HEK293 (cell line): ENCODE data around the gene ANO2.

Source experiments
- CTCF ChIA-PET: fragments of 350-600 bp; formaldehyde crosslinking; extraction: SDS; loops from one replicate; lab custom pipeline; 2021; ENCODE audit warnings: antibody characterized with exemption; lab: Yijun Ruan, JAX
- POLR2A ChIA-PET: fragments of 300-600 bp; formaldehyde crosslinking; extraction: SDS; loops from one replicate; lab custom pipeline; 2020; ENCODE audit warnings: antibody characterized with exemption, inconsistent platforms; lab: Yijun Ruan, JAX
- H3K27ac ChIP-seq: fragments of 200-500 bp; sonication (Bioruptor generic); 2 replicates; pipeline ENCODE4 v1.5.1; 2014; ENCODE audit warnings: low read depth, low read length, control low read depth, inconsistent platforms; ENCODE audit errors: extremely low read depth
- H3K36me3 ChIP-seq, 2 experiments: fragments of 200-500 bp in 1 of 2; sonication (Bioruptor generic) in 1 of 2; 1 replicate in 1 of 2; 2 replicates in 1 of 2; pipeline ENCODE4 v1.5.1; 2014 to 2017; ENCODE audit warnings: inconsistent platforms in 2 of 2, low read length in 2 of 2; ENCODE audit not compliant: control insufficient read depth in 2 of 2, insufficient read depth in 1 of 2
- H3K4me1 ChIP-seq: fragments of 200-500 bp; sonication (Bioruptor generic); 2 replicates; pipeline ENCODE4 v1.5.1; 2014; ENCODE audit warnings: mild to moderate bottlenecking, low read length, inconsistent platforms; ENCODE audit not compliant: control insufficient read depth, insufficient read depth
- H3K4me3 ChIP-seq: 2 replicates; pipeline ENCODE4 v1.5.1; 2011; ENCODE audit warnings: low read depth, mild to moderate bottlenecking, control low read depth, low read length, moderate library complexity
- H3K9me3 ChIP-seq: fragments of 200-500 bp; sonication (Bioruptor generic); 2 replicates; pipeline ENCODE4 v1.5.1; 2014; ENCODE audit warnings: low read depth, low read length, inconsistent platforms; ENCODE audit not compliant: control insufficient read depth, insufficient read depth
- KLF1 ChIP-seq: fragments of 450-650 bp; formaldehyde crosslinking; IDR thresholded peaks from 2 replicates; pipeline ENCODE4 v1.5.1; 2016; ENCODE audit warnings: missing biosample characterization, missing genetic modification characterization
- KLF10 ChIP-seq: fragments of 450-650 bp; IDR thresholded peaks from 2 replicates; pipeline ENCODE4 v1.5.1; 2018; ENCODE audit warnings: missing biosample characterization, mild to moderate bottlenecking, missing genetic modification characterization
- RBAK ChIP-seq: fragments of 450-650 bp; formaldehyde crosslinking; IDR thresholded peaks from 2 replicates; pipeline ENCODE4 v1.5.1; 2016; ENCODE audit warnings: missing biosample characterization, missing genetic modification characterization
- SCRT2 ChIP-seq: fragments of 450-650 bp; formaldehyde crosslinking; IDR thresholded peaks from 2 replicates; pipeline ENCODE4 v1.5.1; 2016; ENCODE audit warnings: missing biosample characterization, missing genetic modification characterization
- ZBTB8A ChIP-seq: fragments of 450-650 bp; formaldehyde crosslinking; IDR thresholded peaks from 2 replicates; pipeline ENCODE4 v1.5.1; 2016; ENCODE audit warnings: missing biosample characterization, missing genetic modification characterization
- ZNF169 ChIP-seq: fragments of 450-650 bp; formaldehyde crosslinking; IDR thresholded peaks from 2 replicates; pipeline ENCODE4 v1.5.1; 2016; ENCODE audit warnings: missing biosample characterization, missing genetic modification characterization
- ZNF175 ChIP-seq: fragments of 450-650 bp; formaldehyde crosslinking; IDR thresholded peaks from 2 replicates; pipeline ENCODE4 v1.5.1; 2016; ENCODE audit warnings: missing biosample characterization, missing genetic modification characterization
- ZNF202 ChIP-seq: fragments of 450-650 bp; formaldehyde crosslinking; IDR thresholded peaks from 2 replicates; pipeline ENCODE4 v1.5.1; 2016; ENCODE audit warnings: missing biosample characterization, missing genetic modification characterization, borderline replicate concordance
- ZNF223 ChIP-seq: fragments of 450-650 bp; formaldehyde crosslinking; IDR thresholded peaks from 2 replicates; pipeline ENCODE4 v1.5.1; 2016; ENCODE audit warnings: missing biosample characterization, missing genetic modification characterization
- ZNF292 ChIP-seq: fragments of 450-650 bp; formaldehyde crosslinking; IDR thresholded peaks from 2 replicates; pipeline ENCODE4 v1.5.1; 2016; ENCODE audit warnings: low read depth, missing biosample characterization, missing genetic modification characterization, borderline replicate concordance
- ZNF341 ChIP-seq: fragments of 450-650 bp; formaldehyde crosslinking; IDR thresholded peaks from 2 replicates; pipeline ENCODE4; 2016; ENCODE audit warnings: low read depth, missing biosample characterization, missing genetic modification characterization
- ZNF366 ChIP-seq: fragments of 450-650 bp; formaldehyde crosslinking; conservative IDR thresholded peaks from 2 replicates; pipeline ENCODE4 v1.5.1; 2016; ENCODE audit warnings: missing biosample characterization, missing genetic modification characterization
- ZNF473 ChIP-seq: fragments of 450-650 bp; formaldehyde crosslinking; IDR thresholded peaks from 2 replicates; pipeline ENCODE4 v1.5.1; 2017; ENCODE audit warnings: missing biosample characterization, missing genetic modification characterization
- ZNF629 ChIP-seq: fragments of 450-650 bp; formaldehyde crosslinking; IDR thresholded peaks from 2 replicates; pipeline ENCODE4 v1.5.1; 2017; ENCODE audit warnings: missing biosample characterization, missing genetic modification characterization
- ZNF747 ChIP-seq: fragments of 450-650 bp; formaldehyde crosslinking; IDR thresholded peaks from 2 replicates; pipeline ENCODE4 v1.5.1; 2016; ENCODE audit warnings: missing biosample characterization, missing genetic modification characterization
- TF ChIP-seq, protein P1 (sequence below): fragments of 450-650 bp; formaldehyde crosslinking; IDR thresholded peaks from 2 replicates; pipeline ENCODE4 v1.5.1; 2016; ENCODE audit warnings: missing biosample characterization, missing genetic modification characterization
- TF ChIP-seq, protein P2 (sequence below): fragments of 450-650 bp; formaldehyde crosslinking; conservative IDR thresholded peaks from 2 replicates; pipeline ENCODE4 v1.5.1; 2016; ENCODE audit warnings: low read depth, missing biosample characterization, missing genetic modification characterization
- TF ChIP-seq, protein P3 (sequence below): fragments of 450-650 bp; formaldehyde crosslinking; IDR thresholded peaks from 2 replicates; pipeline ENCODE4 v1.5.0; 2017; ENCODE audit warnings: missing biosample characterization, missing genetic modification characterization, borderline replicate concordance
- TF ChIP-seq, protein P4 (sequence below): fragments of 450-650 bp; formaldehyde crosslinking; IDR thresholded peaks from 2 replicates; pipeline ENCODE4 v1.5.1; 2016; ENCODE audit warnings: missing biosample characterization, missing genetic modification characterization

The ANO2 gene

DNA sequence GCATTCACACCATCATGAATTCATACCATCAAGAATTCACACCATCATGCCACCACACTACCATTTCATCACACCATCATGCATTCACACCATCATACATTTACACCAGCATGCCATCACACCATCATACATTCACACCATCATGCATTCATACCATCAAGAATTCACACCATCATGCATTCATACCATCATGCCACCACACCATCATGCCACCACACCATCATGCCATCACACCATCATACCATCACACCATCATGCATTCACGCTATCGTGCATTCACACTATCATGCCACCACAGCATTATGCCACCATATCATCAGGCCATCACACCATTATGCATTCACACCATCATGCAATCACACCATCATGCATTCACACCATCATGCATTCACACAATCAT lies 79.7 kb downstream of the ANO2 start:
- Histone ChIP-seq H3K27ac (no peak overlapping the region), H3K4me1 (no peaks in the 10 kb centered on the region)
- TF ChIP-seq ZNF747 (tag by site-specific recombination) (no peak), ZNF202 (no peak), ZNF629 (tag by site-specific recombination) (no peak), ZNF223 (tag by site-specific recombination) (no peak), RBAK (tag by site-specific recombination) (no peak), ZNF473 (tag by site-specific recombination) (no peak), KLF10 (no peak), ZNF175 (tag by site-specific recombination) (no peak), ZBTB8A (tag by site-specific recombination) (no peak), KLF1 (tag by site-specific recombination) (no peak), ZNF169 (no peak), ZNF366 (tag by site-specific recombination) (peak; percentile 45; the same call in 1 of the 2 replicates), ZNF292 (tag by site-specific recombination) (no peak), ZNF341 (tag by site-specific recombination) (no peak)
- TF ChIP-seq, protein P1, sequence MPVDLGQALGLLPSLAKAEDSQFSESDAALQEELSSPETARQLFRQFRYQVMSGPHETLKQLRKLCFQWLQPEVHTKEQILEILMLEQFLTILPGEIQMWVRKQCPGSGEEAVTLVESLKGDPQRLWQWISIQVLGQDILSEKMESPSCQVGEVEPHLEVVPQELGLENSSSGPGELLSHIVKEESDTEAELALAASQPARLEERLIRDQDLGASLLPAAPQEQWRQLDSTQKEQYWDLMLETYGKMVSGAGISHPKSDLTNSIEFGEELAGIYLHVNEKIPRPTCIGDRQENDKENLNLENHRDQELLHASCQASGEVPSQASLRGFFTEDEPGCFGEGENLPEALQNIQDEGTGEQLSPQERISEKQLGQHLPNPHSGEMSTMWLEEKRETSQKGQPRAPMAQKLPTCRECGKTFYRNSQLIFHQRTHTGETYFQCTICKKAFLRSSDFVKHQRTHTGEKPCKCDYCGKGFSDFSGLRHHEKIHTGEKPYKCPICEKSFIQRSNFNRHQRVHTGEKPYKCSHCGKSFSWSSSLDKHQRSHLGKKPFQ (tag by site-specific recombination), result peak; percentile 98
- TF ChIP-seq, protein P2, sequence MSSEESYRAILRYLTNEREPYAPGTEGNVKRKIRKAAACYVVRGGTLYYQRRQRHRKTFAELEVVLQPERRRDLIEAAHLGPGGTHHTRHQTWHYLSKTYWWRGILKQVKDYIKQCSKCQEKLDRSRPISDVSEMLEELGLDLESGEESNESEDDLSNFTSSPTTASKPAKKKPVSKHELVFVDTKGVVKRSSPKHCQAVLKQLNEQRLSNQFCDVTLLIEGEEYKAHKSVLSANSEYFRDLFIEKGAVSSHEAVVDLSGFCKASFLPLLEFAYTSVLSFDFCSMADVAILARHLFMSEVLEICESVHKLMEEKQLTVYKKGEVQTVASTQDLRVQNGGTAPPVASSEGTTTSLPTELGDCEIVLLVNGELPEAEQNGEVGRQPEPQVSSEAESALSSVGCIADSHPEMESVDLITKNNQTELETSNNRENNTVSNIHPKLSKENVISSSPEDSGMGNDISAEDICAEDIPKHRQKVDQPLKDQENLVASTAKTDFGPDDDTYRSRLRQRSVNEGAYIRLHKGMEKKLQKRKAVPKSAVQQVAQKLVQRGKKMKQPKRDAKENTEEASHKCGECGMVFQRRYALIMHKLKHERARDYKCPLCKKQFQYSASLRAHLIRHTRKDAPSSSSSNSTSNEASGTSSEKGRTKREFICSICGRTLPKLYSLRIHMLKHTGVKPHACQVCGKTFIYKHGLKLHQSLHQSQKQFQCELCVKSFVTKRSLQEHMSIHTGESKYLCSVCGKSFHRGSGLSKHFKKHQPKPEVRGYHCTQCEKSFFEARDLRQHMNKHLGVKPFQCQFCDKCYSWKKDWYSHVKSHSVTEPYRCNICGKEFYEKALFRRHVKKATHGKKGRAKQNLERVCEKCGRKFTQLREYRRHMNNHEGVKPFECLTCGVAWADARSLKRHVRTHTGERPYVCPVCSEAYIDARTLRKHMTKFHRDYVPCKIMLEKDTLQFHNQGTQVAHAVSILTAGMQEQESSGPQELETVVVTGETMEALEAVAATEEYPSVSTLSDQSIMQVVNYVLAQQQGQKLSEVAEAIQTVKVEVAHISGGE, result no peak
- TF ChIP-seq, protein P3, sequence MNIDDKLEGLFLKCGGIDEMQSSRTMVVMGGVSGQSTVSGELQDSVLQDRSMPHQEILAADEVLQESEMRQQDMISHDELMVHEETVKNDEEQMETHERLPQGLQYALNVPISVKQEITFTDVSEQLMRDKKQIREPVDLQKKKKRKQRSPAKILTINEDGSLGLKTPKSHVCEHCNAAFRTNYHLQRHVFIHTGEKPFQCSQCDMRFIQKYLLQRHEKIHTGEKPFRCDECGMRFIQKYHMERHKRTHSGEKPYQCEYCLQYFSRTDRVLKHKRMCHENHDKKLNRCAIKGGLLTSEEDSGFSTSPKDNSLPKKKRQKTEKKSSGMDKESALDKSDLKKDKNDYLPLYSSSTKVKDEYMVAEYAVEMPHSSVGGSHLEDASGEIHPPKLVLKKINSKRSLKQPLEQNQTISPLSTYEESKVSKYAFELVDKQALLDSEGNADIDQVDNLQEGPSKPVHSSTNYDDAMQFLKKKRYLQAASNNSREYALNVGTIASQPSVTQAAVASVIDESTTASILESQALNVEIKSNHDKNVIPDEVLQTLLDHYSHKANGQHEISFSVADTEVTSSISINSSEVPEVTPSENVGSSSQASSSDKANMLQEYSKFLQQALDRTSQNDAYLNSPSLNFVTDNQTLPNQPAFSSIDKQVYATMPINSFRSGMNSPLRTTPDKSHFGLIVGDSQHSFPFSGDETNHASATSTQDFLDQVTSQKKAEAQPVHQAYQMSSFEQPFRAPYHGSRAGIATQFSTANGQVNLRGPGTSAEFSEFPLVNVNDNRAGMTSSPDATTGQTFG (tag by site-specific recombination), result peak; percentile 75
- TF ChIP-seq, all 188 proteins: peak for 3
- H3K4me3 ChIP-seq, result no peak overlapping the region
- H3K9me3 ChIP-seq, result no peaks in the 10 kb centered on the region
- CTCF ChIA-PET, result interaction anchor here (1.3 kb wide), 1 partner anchor 120 kb away, joined by 3 read pairs; no protein-coding TSS in a partner anchor
- H3K36me3 ChIP-seq, result no peaks in the 10 kb centered on the region
- POLR2A ChIA-PET, result no interaction called here

DNA sequence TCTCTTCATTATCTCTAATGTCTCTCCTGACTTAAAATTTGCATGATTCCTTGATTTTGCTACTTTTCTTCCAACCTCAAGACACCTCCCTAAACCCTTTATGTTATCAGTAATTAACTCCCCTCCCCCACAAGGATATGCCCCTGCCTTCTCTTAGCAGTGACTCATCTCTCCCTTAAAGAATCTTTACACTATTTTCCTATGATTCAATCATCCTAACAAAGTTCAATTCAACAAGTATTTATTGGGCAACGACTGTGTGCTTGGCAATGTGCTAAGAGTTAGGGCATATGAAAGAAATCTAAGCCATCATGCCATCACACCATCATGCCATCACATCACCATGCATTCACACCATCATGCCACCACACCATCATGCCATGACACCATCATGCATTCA lies 80.1 kb downstream of the ANO2 start:
- POLR2A ChIA-PET, result no interaction called here
- H3K36me3 ChIP-seq, result no peaks in the 10 kb centered on the region
- CTCF ChIA-PET, result no interaction called here
- no peaks in the 10 kb centered on the region for H3K4me1 ChIP-seq
- no peaks in the 10 kb centered on the region for H3K9me3 ChIP-seq
- no peak overlapping the region for H3K4me3 ChIP-seq
- H3K27ac ChIP-seq, result no peak overlapping the region
- TF ChIP-seq, protein P4, sequence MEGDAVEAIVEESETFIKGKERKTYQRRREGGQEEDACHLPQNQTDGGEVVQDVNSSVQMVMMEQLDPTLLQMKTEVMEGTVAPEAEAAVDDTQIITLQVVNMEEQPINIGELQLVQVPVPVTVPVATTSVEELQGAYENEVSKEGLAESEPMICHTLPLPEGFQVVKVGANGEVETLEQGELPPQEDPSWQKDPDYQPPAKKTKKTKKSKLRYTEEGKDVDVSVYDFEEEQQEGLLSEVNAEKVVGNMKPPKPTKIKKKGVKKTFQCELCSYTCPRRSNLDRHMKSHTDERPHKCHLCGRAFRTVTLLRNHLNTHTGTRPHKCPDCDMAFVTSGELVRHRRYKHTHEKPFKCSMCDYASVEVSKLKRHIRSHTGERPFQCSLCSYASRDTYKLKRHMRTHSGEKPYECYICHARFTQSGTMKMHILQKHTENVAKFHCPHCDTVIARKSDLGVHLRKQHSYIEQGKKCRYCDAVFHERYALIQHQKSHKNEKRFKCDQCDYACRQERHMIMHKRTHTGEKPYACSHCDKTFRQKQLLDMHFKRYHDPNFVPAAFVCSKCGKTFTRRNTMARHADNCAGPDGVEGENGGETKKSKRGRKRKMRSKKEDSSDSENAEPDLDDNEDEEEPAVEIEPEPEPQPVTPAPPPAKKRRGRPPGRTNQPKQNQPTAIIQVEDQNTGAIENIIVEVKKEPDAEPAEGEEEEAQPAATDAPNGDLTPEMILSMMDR, result no peak
- TF ChIP-seq SCRT2 (tag by site-specific recombination), result peak; percentile 85
